GM19043 (cell line): ENCODE data around the gene PPT1.

ENCODE experiments used
- ATAC-seq: cut with Tn5 transposase; IDR thresholded peaks from one replicate; pipeline ENCODE4 v1.9.1; 2021; ENCODE audit warnings: low read depth; ENCODE audit not compliant: unreplicated experiment

The PPT1 gene

GRCh38 chr1:40032240-40032891 is 64.7 kb downstream of the PPT1 start:
- ATAC-seq: no peak

DNA sequence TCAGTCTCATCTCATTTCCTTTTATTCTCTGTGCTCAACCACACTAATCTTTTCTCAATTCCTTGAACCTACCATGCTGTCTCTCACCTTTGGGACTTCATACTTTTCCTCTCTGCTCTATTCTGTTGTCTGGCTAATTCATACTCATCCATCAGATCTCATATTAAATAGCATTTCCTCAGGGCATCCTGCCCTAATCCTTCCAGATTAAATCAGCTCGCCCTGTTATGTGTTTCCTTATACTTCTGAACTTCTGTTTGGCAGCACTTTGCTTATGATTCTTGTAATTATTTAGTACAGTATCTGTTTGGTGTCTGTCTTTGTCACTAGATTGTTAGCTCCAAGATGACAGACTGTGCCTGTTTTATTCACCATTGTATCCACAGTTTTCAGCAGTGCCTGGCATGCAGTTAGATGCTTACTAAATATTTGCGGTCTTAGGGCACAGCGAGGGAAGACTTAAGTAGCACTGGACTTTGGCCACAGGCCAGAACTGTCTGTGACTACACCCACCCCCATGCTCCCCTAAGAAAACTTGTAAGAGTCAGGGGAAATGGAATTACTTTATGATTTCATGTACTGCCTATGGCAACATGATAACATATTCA is 66.4 kb downstream of the PPT1 start:
- ATAC-seq: no peak

GRCh38 chr1:40029608-40030007 is 67.4 kb downstream of the PPT1 start:
- ATAC-seq: no peak

DNA sequence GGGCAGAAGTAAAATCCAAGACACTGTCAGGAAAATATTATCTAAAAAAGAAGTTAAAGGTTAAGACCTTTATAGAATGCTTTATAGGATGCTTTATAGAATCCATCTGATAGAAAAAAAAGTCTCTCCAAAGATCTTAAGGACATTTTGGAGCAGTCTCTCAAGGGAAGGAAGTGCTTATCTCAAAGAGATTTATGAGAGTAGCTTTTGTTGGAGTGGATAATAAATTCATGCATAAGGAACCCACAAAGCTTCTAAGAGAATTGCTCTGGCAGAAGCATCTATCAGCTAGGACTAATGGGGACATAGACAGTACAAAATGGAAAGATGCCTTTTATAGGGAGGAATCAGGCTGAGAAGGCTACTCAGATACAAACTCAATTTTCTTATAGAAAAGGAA is 69.4 kb downstream of the PPT1 start:
- ATAC-seq: no peak

DNA sequence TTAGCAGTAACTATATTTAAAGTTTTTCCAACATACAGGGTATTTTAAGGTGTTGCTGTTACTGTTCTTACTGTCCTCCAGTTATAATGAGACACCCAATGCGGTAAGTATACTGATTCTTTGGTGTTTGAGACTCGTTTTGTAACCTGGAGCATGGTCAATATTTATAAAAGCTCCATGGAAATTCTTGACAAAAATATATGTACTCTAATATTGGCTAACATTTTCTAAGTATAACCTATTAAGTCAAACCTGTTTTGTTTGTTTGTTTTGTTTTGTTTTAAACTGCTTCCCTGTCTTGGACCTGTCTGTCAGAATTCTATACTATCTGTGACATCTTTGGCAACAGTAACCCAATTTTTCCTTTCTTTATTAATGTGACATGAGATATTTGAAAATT is 72.4 kb downstream of the PPT1 start:
- ATAC-seq: no peak

DNA sequence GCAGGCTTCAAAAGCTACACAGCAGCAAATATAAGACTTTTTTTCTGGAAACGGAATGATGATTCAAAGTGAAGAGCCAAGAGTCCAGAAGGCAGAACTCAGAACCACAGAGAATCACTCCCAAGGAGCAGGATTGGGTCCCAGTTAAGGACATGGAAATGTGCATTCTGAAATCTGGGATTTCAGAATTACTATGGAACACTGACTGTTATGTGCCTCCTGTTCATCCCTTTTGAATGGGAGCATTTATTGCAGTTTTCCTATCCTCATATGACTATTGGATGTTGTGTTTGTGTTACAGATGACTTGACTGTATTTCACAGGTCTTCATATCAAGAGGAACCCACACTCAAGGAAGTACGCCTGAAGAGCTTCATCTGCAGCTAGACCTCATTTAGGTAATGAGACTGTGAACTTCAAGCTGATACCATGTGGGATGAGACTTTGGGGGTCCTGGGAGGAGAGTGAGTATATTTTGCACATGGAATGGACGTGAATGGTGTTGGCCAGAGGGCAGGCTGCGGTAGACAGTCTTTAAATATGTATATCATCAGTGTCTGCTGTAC is 73.6 kb downstream of the PPT1 start:
- no peak for ATAC-seq
